IMR-90 (cell line): ENCODE results near the gene ARF1. TPM values are rescaled to one million over a fixed set of nuclear protein-coding genes. Genes with fewer than 3 reads are reported as not detected.

Source experiments
- ATAC-seq: fragments of 200-7000 bp; cut with Tn5 transposase; 2 replicates; pipeline ENCODE4 v1.9.1; 2020; ENCODE audit warnings: low read depth, mild to moderate bottlenecking, moderate library complexity
- BruUV-seq: library from RNA; stranded (reverse); fragments of 400-500 nt; replicated peaks from 2 replicates; lab custom pipeline; 2021; lab: Mats Ljungman, UMichigan
- CTCF ChIA-PET: fragments of 300-600 bp; formaldehyde crosslinking; extraction: SDS; loops from one replicate; lab custom pipeline; 2021; ENCODE audit warnings: antibody characterized with exemption; lab: Yijun Ruan, JAX
- POLR2A ChIA-PET: fragments of 300-600 bp; sonication (Branson Sonifier 250); formaldehyde crosslinking; loops from one replicate; lab custom pipeline; 2022; ENCODE audit warnings: antibody characterized with exemption; ENCODE audit not compliant: unreplicated experiment; lab: Charles Lee
- DNase-seq: peaks from one replicate; pipeline ENCODE4 v3.0.0; 2013
- H2AFZ ChIP-seq: replicated peaks from 2 replicates; pipeline ENCODE3; 2013; ENCODE audit warnings: low read length, mild to moderate bottlenecking; ENCODE audit not compliant: poor library complexity
- H2AK5ac ChIP-seq: 2 replicates; pipeline ENCODE4 v1.6.1; 2013; ENCODE audit warnings: low read depth, low read length, inconsistent platforms
- H2AK9ac ChIP-seq: replicated peaks from 2 replicates; pipeline ENCODE3; 2013; ENCODE audit warnings: mild to moderate bottlenecking, low read depth, low read length, moderate library complexity; ENCODE audit not compliant: poor library complexity
- H2BK120ac ChIP-seq: 2 replicates; pipeline ENCODE4 v1.6.1; 2013; ENCODE audit warnings: low read depth, low read length, inconsistent platforms
- H2BK15ac ChIP-seq: 3 replicates; pipeline ENCODE4 v1.6.1; 2013; ENCODE audit warnings: low read depth, low read length, inconsistent platforms
- H2BK20ac ChIP-seq: 2 replicates; pipeline ENCODE4 v1.6.1; 2013; ENCODE audit warnings: low read depth, mild to moderate bottlenecking, inconsistent platforms, low read length, moderate library complexity
- H2BK5ac ChIP-seq: 2 replicates; pipeline ENCODE4 v1.6.1; 2013; ENCODE audit warnings: mild to moderate bottlenecking, low read depth, low read length, inconsistent platforms; ENCODE audit not compliant: poor library complexity, severe bottlenecking
- H3K14ac ChIP-seq: replicated peaks from 2 replicates; pipeline ENCODE4 v1.6.1; 2013; ENCODE audit warnings: low read depth, low read length, inconsistent platforms
- H3K18ac ChIP-seq: 2 replicates; pipeline ENCODE4 v1.6.1; 2013; ENCODE audit warnings: low read depth, low read length, control low read depth
- H3K23ac ChIP-seq: 2 replicates; pipeline ENCODE4 v1.6.1; 2013; ENCODE audit warnings: low read depth, low read length, inconsistent platforms
- H3K27ac ChIP-seq: 2 replicates; pipeline ENCODE4 v1.5.1; 2013; ENCODE audit warnings: mild to moderate bottlenecking, control low read depth, low read length; ENCODE audit not compliant: insufficient read depth
- H3K27me3 ChIP-seq: 2 replicates; pipeline ENCODE4 v1.6.1; 2013; ENCODE audit warnings: low read length; ENCODE audit not compliant: control insufficient read depth, insufficient read depth
- H3K36me3 ChIP-seq: 2 replicates; pipeline ENCODE4 v1.6.1; 2013; ENCODE audit warnings: low read length, mixed read lengths; ENCODE audit not compliant: control insufficient read depth, insufficient read depth
- H3K4ac ChIP-seq: 2 replicates; pipeline ENCODE4 v1.6.1; 2013; ENCODE audit warnings: low read depth, low read length, inconsistent platforms
- H3K4me1 ChIP-seq: 2 replicates; pipeline ENCODE4 v1.6.1; 2013; ENCODE audit warnings: low read length, mixed read lengths; ENCODE audit not compliant: control insufficient read depth, insufficient read depth
- H3K4me2 ChIP-seq: 2 replicates; pipeline ENCODE4 v1.6.1; 2013; ENCODE audit warnings: low read depth, mild to moderate bottlenecking, control low read depth, low read length, moderate library complexity
- H3K4me3 ChIP-seq: 2 replicates; pipeline ENCODE4 v1.5.1; 2013; ENCODE audit warnings: low read depth, mild to moderate bottlenecking, control low read depth, low read length, moderate library complexity; ENCODE audit not compliant: insufficient read depth
- H3K56ac ChIP-seq: 2 replicates; pipeline ENCODE4 v1.6.1; 2013; ENCODE audit warnings: low read length, inconsistent platforms; ENCODE audit not compliant: insufficient read depth; ENCODE audit errors: extremely low read depth
- H3K79me1 ChIP-seq, 2 experiments: 2 replicates each; pipeline ENCODE4 v1.6.1; 2013; ENCODE audit warnings: low read length in 2 of 2, inconsistent platforms in 1 of 2, low read depth in 1 of 2
- H3K9ac ChIP-seq: 2 replicates; pipeline ENCODE4 v1.6.1; 2013; ENCODE audit warnings: low read depth, low read length, control low read depth
- H3K9me1 ChIP-seq: 2 replicates; pipeline ENCODE4 v1.6.1; 2013; ENCODE audit warnings: low read length, inconsistent platforms; ENCODE audit not compliant: insufficient read depth
- H3K9me3 ChIP-seq: 2 replicates; pipeline ENCODE4 v1.6.1; 2013; ENCODE audit warnings: low read length; ENCODE audit not compliant: control insufficient read depth, insufficient read depth
- H4K20me1 ChIP-seq: 2 replicates; pipeline ENCODE4 v1.6.1; 2013; ENCODE audit warnings: low read length, inconsistent platforms; ENCODE audit not compliant: insufficient read depth
- H4K5ac ChIP-seq: 2 replicates; pipeline ENCODE4 v1.6.1; 2013; ENCODE audit warnings: mild to moderate bottlenecking, low read depth, low read length, control low read depth
- H4K8ac ChIP-seq, 2 experiments: 2 replicates each; pipeline ENCODE4 v1.6.1; 2013; ENCODE audit warnings: low read depth in 2 of 2, low read length in 2 of 2, control low read depth in 1 of 2, inconsistent platforms in 1 of 2
- H4K91ac ChIP-seq: 2 replicates; pipeline ENCODE4 v1.6.1; 2013; ENCODE audit warnings: low read depth, low read length, inconsistent platforms; ENCODE audit not compliant: insufficient read depth
- BHLHE40 ChIP-seq: fragments of 150-350 bp; IDR thresholded peaks from 2 replicates; pipeline ENCODE4 v1.6.1; 2016; ENCODE audit warnings: mild to moderate bottlenecking, low read depth, low read length
- CEBPB ChIP-seq: IDR thresholded peaks from 2 replicates; pipeline ENCODE4 v1.6.1; 2012; ENCODE audit warnings: low read depth, low read length, improper control_type of control experiment
- CHD1 ChIP-seq: IDR thresholded peaks from 2 replicates; pipeline ENCODE4 v1.6.1; 2012; ENCODE audit warnings: low read depth, low read length, improper control_type of control experiment
- CTCF ChIP-seq: conservative IDR thresholded peaks from 2 replicates; pipeline ENCODE4 v1.5.1; 2012; ENCODE audit warnings: mild to moderate bottlenecking, low read depth, low read length, improper control_type of control experiment
- MXI1 ChIP-seq: IDR thresholded peaks from 2 replicates; pipeline ENCODE4 v1.6.1; 2012; ENCODE audit warnings: low read depth, mild to moderate bottlenecking, low read length, moderate library complexity, borderline replicate concordance
- POLR2A ChIP-seq: IDR thresholded peaks from 2 replicates; pipeline ENCODE4 v1.6.1; 2012; ENCODE audit warnings: mild to moderate bottlenecking, low read depth, low read length
- RFX5 ChIP-seq: IDR thresholded peaks from 2 replicates; pipeline ENCODE4 v1.8.0; 2012; ENCODE audit warnings: low read depth, mild to moderate bottlenecking, low read length, moderate library complexity
- SMC3 ChIP-seq: fragments of 150-350 bp; IDR thresholded peaks from 2 replicates; pipeline ENCODE4 v1.6.1; 2016; ENCODE audit warnings: low read depth, mild to moderate bottlenecking, antibody characterized with exemption, low read length, moderate library complexity
- USF2 ChIP-seq: fragments of 150-350 bp; IDR thresholded peaks from 2 replicates; pipeline ENCODE4 v1.6.1; 2017; ENCODE audit warnings: mild to moderate bottlenecking, antibody characterized with exemption, low read length, low read depth
- WGBS, 2 experiments: methylation state at CpG; one replicate each; pipeline versions ENCODE4 v1.1.5 to v1.1.7; 2013; ENCODE audit warnings: missing lambda C conversion rate in 2 of 2; ENCODE audit not compliant: insufficient read length in 1 of 2; ENCODE audit errors: extremely low coverage in 2 of 2; 5-methylcytosine and 5-hydroxymethylcytosine counted together
- dilution Hi-C: fragments of 300-500 bp; cut with HindIII; formaldehyde crosslinking; loops from one replicate; pipeline ENCODE4 v1.14.3; 2018; ENCODE audit warnings: low sequenced_read_pairs; ENCODE audit not compliant: unreplicated experiment
- in situ Hi-C: fragments of 300-500 bp; cut with MboI; formaldehyde crosslinking; loops from 3 replicates; pipeline ENCODE4 v1.14.3; 2019; ENCODE audit warnings: low sequenced_read_pairs, inconsistent platforms, mixed read lengths
- intact Hi-C: fragments of 100-400 bp; cut with micrococcal nuclease; formaldehyde crosslinking; loops from 2 replicates; pipeline ENCODE4 v1.10.0; 2022
- polyA plus RNA-seq, 3 experiments: library from polyadenylated mRNA; depleted of rRNA; stranded (reverse); fragments of >200 nt; gene quantifications; 2 replicates each; pipeline ENCODE4 v1.2.3, GENCODE V29; 2012; ENCODE audit warnings: low replicate concordance in 1 of 3
- total RNA-seq: library from RNA; depleted of rRNA; stranded (reverse); fragments of >200 nt; gene quantifications from 2 replicates; pipeline ENCODE4 v1.2.3, GENCODE V29; 2012
- TF ChIP-seq, protein P1 (sequence below): fragments of 150-350 bp; IDR thresholded peaks from 2 replicates; pipeline ENCODE4 v1.6.1; 2016; ENCODE audit warnings: low read depth, mild to moderate bottlenecking, low read length, moderate library complexity, borderline replicate concordance

Gene ARF1
- total and polyA plus RNA-seq, 2 of the 4 experiments (the other 2 are of a cell fraction): 330 to 1,100 TPM

- ChIA-PET POLR2A (no interaction called here), CTCF (no interaction called here)
- H3K18ac ChIP-seq: peak overlapping the region; percentile 16; the same call in 1 of the 2 replicates
- peak overlapping the region; percentile 93 for H2AFZ ChIP-seq
- H3K9me1 ChIP-seq: peaks cover 24% of the 10 kb centered on the region
- in situ Hi-C loops: loop anchor here (10.0 kb wide), 1 partner anchor 365 kb away; no protein-coding TSS in a partner anchor
- H2BK20ac ChIP-seq: no peak overlapping the region
- H4K91ac ChIP-seq: peak overlapping the region; percentile 66; the same call in 1 of the 2 replicates
- dilution Hi-C loops: no loop called here
- peak overlapping the region; percentile 82 for H2AK5ac ChIP-seq
- ATAC-seq (no peak), DNase-seq (no peak)
- peak overlapping the region; percentile 68 for H2BK120ac ChIP-seq
- H3K4ac ChIP-seq: peak overlapping the region; percentile 83
- peaks cover 39% of the 10 kb centered on the region for H4K20me1 ChIP-seq
- H3K4me3 ChIP-seq: peak overlapping the region; percentile 84
- peak overlapping the region; percentile 71 for H4K5ac ChIP-seq
- H3K14ac ChIP-seq: peak overlapping the region; percentile 84
- peak overlapping the region; percentile 55 for H2BK5ac ChIP-seq
- peaks cover 5% of the 10 kb centered on the region for H3K36me3 ChIP-seq
- peaks cover 10% of the 10 kb centered on the region for H3K27me3 ChIP-seq
- H4K8ac ChIP-seq: peak overlapping the region; percentile 98
- no TSS peak for BruUV-seq
- WGBS, 2 experiments: 29% methylated on average over 7 of the region's 30 CpGs; no CpG with 5 or more reads in 1 of the 2 experiments
- peak overlapping the region; percentile 78; the same call in 1 of the 2 replicates for H3K23ac ChIP-seq
- intact Hi-C loops: loop anchor here (10.0 kb wide), 1 partner anchor 135 kb away; no protein-coding TSS in a partner anchor
- H2BK15ac ChIP-seq: 0 out of 3 replicates have a peak overlapping the region, but pooled peaks have one; percentile 13
- H3K79me1 ChIP-seq: peaks cover 0 to 38% of the 10 kb centered on the region in 2 experiments; a peak in 2 of 4 replicates
- H3K4me1 ChIP-seq: peaks cover 19% of the 10 kb centered on the region
- H3K9ac ChIP-seq: peak overlapping the region; percentile 67
- H3K27ac ChIP-seq: peak overlapping the region; percentile 69
- peak overlapping the region; percentile 51 for H3K4me2 ChIP-seq
- TF ChIP-seq, protein P1, sequence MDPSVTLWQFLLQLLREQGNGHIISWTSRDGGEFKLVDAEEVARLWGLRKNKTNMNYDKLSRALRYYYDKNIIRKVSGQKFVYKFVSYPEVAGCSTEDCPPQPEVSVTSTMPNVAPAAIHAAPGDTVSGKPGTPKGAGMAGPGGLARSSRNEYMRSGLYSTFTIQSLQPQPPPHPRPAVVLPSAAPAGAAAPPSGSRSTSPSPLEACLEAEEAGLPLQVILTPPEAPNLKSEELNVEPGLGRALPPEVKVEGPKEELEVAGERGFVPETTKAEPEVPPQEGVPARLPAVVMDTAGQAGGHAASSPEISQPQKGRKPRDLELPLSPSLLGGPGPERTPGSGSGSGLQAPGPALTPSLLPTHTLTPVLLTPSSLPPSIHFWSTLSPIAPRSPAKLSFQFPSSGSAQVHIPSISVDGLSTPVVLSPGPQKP: no peak
- no peak for TF ChIP-seq RFX5
- TF ChIP-seq POLR2A: no peak
- TF ChIP-seq USF2: no peak
- TF ChIP-seq MXI1: no peak
- TF ChIP-seq CTCF: no peak
- TF ChIP-seq CHD1: no peak
- no peak for TF ChIP-seq SMC3
- no peak for TF ChIP-seq CEBPB
- TF ChIP-seq BHLHE40: no peak
- H2AK9ac ChIP-seq: peak overlapping the region; percentile 97
- no peak overlapping the region for H3K56ac ChIP-seq
- no peaks in the 10 kb centered on the region for H3K9me3 ChIP-seq
Measured at GRCh38 chr1:228139406-228139930, 57.0 kb downstream of the ARF1 start.
